GM12872 (cell line): Measurements from ENCODE around the gene BHLHE40.

Experiments used
- TF ChIP-seq, protein P1 (sequence below): IDR thresholded peaks from 3 replicates; pipeline ENCODE4 v1.5.1; 2011; ENCODE audit warnings: low read depth, mild to moderate bottlenecking, low read length, moderate library complexity; ENCODE audit not compliant: insufficient read depth

BHLHE40 gene

DNA sequence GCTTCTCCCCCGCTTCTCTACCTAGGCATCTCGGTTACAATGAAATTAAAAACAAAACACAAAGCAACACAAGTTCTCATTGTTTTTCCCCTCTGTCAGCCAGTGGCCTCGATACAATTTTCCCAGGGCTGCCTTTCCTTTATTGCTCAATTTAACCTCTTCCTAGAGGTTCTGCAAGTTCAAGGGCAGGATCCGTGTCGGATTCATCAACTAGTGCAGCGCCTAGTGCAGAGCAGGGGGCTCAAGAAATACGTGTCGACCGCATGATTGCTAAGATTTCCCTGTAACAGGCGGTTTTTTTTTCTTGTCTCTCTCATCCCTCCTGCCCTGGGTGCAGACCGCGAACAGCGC is 1.4 kb upstream of the BHLHE40 start:
- TF ChIP-seq, protein P1, sequence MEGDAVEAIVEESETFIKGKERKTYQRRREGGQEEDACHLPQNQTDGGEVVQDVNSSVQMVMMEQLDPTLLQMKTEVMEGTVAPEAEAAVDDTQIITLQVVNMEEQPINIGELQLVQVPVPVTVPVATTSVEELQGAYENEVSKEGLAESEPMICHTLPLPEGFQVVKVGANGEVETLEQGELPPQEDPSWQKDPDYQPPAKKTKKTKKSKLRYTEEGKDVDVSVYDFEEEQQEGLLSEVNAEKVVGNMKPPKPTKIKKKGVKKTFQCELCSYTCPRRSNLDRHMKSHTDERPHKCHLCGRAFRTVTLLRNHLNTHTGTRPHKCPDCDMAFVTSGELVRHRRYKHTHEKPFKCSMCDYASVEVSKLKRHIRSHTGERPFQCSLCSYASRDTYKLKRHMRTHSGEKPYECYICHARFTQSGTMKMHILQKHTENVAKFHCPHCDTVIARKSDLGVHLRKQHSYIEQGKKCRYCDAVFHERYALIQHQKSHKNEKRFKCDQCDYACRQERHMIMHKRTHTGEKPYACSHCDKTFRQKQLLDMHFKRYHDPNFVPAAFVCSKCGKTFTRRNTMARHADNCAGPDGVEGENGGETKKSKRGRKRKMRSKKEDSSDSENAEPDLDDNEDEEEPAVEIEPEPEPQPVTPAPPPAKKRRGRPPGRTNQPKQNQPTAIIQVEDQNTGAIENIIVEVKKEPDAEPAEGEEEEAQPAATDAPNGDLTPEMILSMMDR: no peak

DNA sequence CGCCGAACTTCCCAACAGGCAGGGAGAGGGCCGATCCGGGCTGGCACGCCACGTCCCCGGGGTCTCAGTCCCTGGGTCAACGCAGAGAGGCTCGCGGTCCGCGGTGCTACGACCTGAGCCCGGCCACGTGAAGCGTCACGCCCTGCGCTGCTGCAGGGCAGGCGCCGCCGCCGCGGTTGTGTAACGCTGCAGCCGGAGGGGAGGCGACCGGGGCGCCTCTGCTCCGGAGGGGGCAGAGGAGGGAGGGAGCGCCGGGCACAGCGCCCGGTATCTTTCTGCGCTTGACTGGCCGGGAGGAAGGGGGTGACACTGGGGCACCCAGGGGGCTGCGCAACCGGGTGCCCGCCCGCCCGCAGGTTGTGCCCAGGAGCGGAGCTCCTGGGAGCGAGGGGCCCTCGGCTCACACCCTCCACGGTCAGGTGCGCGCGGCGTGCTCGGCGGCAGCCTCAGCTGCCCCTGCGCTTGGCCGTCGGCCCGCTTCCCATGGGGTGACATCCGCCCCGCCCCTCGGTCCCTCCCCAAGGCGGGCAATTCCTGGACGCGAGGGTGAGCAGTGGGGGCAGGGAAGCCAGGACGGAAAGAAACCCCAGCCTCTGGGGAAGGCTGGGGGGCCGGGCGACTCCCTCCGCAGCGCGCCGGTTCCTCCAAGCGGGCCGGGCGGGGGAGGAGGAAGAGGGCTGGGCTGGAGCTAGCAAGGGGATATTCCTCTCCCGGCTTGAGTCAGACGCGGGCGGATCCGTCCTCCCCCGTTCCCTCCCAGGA is 852 bp upstream of the BHLHE40 start:
- TF ChIP-seq, protein P1: no peak

GRCh38 chr3:4978966-4979427 is 240 bp upstream of the BHLHE40 start:
- TF ChIP-seq, protein P1: no peak

DNA sequence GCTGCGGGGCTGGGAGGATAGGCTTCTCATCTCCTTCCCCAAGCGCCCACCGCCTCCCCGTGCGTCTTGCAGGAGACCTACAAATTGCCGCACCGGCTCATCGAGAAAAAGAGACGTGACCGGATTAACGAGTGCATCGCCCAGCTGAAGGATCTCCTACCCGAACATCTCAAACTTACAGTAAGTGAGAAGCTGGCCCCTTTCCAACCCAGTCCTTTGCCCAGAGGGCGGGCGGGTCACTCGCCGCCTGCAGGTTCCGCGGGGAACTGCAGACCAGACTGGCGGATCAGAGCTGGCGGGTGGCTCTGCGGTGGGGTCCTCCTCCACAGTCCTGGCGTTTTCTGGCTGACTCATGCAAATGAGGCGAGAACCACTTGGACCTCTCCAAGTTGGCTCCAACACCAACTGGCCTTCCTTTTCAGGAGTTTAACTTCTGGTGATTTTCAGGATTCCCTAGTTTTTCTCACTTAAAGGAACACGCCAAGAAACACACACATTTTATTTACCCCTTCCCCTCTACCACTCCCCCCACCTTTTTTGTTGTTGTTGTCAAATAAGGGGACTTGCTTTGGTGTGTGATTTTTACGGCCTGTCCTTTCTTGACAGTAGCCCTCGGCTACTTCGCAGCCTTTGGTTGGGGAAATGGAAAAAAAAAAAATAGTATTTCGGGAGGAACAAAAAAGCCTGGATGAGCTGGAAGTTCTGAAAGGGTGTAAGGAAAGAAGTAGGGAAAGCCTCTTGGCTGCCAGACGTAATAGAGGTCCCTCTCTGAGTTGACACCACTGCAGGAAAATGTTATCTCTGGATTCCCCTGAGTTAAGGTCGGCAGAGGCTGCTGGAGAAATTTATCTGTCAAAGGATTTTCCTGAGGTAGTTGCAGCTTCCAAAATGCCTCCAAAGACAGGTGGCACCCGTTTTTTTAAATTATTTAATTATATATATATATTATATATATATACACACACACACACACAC is 1.3 kb downstream of the BHLHE40 start:
- TF ChIP-seq, protein P1: peak; percentile 99

GRCh38 chr3:4981294-4981664 is 2.0 kb downstream of the BHLHE40 start:
- TF ChIP-seq, protein P1: no peak

GRCh38 chr3:4981665-4982494 is 2.6 kb downstream of the BHLHE40 start:
- TF ChIP-seq, protein P1: peak; percentile 46; the same call in 2 of the 3 replicates
